Liver (tissue), 9 donors: ENCODE results near the gene JDP2. TPM values are rescaled to one million over a fixed set of nuclear protein-coding genes. Genes with fewer than 3 reads are reported as not detected.

Source experiments
- DNase-seq: peaks from one replicate; pipeline ENCODE4 v3.0.0-alpha.2; 2017; ENCODE audit warnings: low spot score
- H3K27ac ChIP-seq, 2 donors: one replicate each; pipeline ENCODE4 v1.7.0; 2013; ENCODE audit warnings: inconsistent platforms in 2 of 2, low read length in 2 of 2, control low read depth in 1 of 2, low read depth in 1 of 2, mild to moderate bottlenecking in 1 of 2
- H3K27me3 ChIP-seq, 4 donors: one replicate each; pipeline versions ENCODE4 v1.6.1 to v1.7.0; 2013; ENCODE audit warnings: low read length in 3 of 4, inconsistent platforms in 1 of 4, mild to moderate bottlenecking in 1 of 4, moderate library complexity in 1 of 4; ENCODE audit not compliant: control insufficient read depth in 4 of 4, insufficient read depth in 4 of 4
- H3K36me3 ChIP-seq, 4 donors: one replicate each; pipeline versions ENCODE4 v1.6.1 to v1.7.0; 2013; ENCODE audit warnings: low read length in 3 of 4, mild to moderate bottlenecking in 3 of 4, low read depth in 1 of 4, moderate library complexity in 1 of 4; ENCODE audit not compliant: control insufficient read depth in 4 of 4, insufficient read depth in 3 of 4
- H3K4me1 ChIP-seq, 4 donors: one replicate each; pipeline versions ENCODE4 v1.6.1 to v1.7.0; 2013; ENCODE audit warnings: low read length in 3 of 4, mild to moderate bottlenecking in 3 of 4, moderate library complexity in 1 of 4; ENCODE audit not compliant: control insufficient read depth in 4 of 4, insufficient read depth in 4 of 4
- H3K4me3 ChIP-seq, 3 donors: one replicate each; pipeline versions ENCODE4 v1.6.1 to v1.7.0; 2013; ENCODE audit warnings: low read length in 3 of 3, control low read depth in 1 of 3, low read depth in 1 of 3, mild to moderate bottlenecking in 1 of 3
- H3K9ac ChIP-seq, 2 donors: one replicate each; pipeline ENCODE4 v1.7.0; 2013; ENCODE audit warnings: low read length in 2 of 2, mild to moderate bottlenecking in 2 of 2, moderate library complexity in 2 of 2, control low read depth in 1 of 2, low read depth in 1 of 2
- H3K9me3 ChIP-seq, 4 donors: one replicate each; pipeline versions ENCODE4 v1.6.1 to v1.7.0; 2013; ENCODE audit warnings: low read length in 3 of 4; ENCODE audit not compliant: control insufficient read depth in 4 of 4
- ATF3 ChIP-seq: IDR thresholded peaks from 2 replicates; pipeline ENCODE4 v1.6.1; 2016; ENCODE audit warnings: antibody characterized with exemption
- EGR1 ChIP-seq, 2 donors: IDR thresholded peaks; 2 replicates each; pipeline ENCODE4 v1.6.1; 2016 to 2018; ENCODE audit warnings: antibody characterized with exemption in 2 of 2, low read depth in 2 of 2
- FOXA1 ChIP-seq: IDR thresholded peaks from 2 replicates; pipeline ENCODE4 v1.6.1; 2016; ENCODE audit warnings: antibody characterized with exemption
- FOXA2 ChIP-seq: IDR thresholded peaks from 2 replicates; pipeline ENCODE4 v1.6.1; 2016; ENCODE audit warnings: antibody characterized with exemption
- GABPA ChIP-seq, 2 donors: IDR thresholded peaks in 1 of 2; conservative IDR thresholded peaks in 1 of 2; 2 replicates each; pipeline ENCODE4 v1.6.1; 2016; ENCODE audit warnings: antibody characterized with exemption in 2 of 2, mild to moderate bottlenecking in 1 of 2, moderate library complexity in 1 of 2
- HNF4A ChIP-seq, 2 donors: conservative IDR thresholded peaks; 2 replicates each; pipeline ENCODE4 v1.6.1; 2016; ENCODE audit warnings: antibody characterized with exemption in 2 of 2, mild to moderate bottlenecking in 2 of 2
- HNF4G ChIP-seq: IDR thresholded peaks from 2 replicates; pipeline ENCODE4 v1.6.1; 2016; ENCODE audit warnings: antibody characterized with exemption
- MAX ChIP-seq: IDR thresholded peaks from 2 replicates; pipeline ENCODE4 v1.6.1; 2016; ENCODE audit warnings: antibody characterized with exemption
- NR2F2 ChIP-seq: IDR thresholded peaks from 2 replicates; pipeline ENCODE4 v1.6.1; 2016; ENCODE audit warnings: antibody characterized with exemption
- RAD21 ChIP-seq, 2 donors: IDR thresholded peaks; 2 replicates each; pipeline ENCODE4 v1.6.1; 2016; ENCODE audit warnings: antibody characterized with exemption in 2 of 2, mild to moderate bottlenecking in 2 of 2
- REST ChIP-seq: IDR thresholded peaks from 2 replicates; pipeline ENCODE4 v1.6.1; 2016; ENCODE audit warnings: antibody characterized with exemption, mild to moderate bottlenecking
- RXRA ChIP-seq, 2 donors: IDR thresholded peaks; 2 replicates each; pipeline ENCODE4 v1.6.1; 2017 to 2018; ENCODE audit warnings: antibody characterized with exemption in 2 of 2, mild to moderate bottlenecking in 1 of 2
- SP1 ChIP-seq: IDR thresholded peaks from 2 replicates; pipeline ENCODE4 v1.6.1; 2018; ENCODE audit warnings: antibody characterized with exemption, mild to moderate bottlenecking
- TAF1 ChIP-seq: conservative IDR thresholded peaks from 2 replicates; pipeline ENCODE4 v1.6.1; 2016; ENCODE audit warnings: antibody characterized with exemption, mild to moderate bottlenecking
- YY1 ChIP-seq: IDR thresholded peaks from 2 replicates; pipeline ENCODE4 v1.6.1; 2016; ENCODE audit warnings: antibody characterized with exemption, mild to moderate bottlenecking
- ZBTB33 ChIP-seq: IDR thresholded peaks from 2 replicates; pipeline ENCODE4 v1.6.1; 2016; ENCODE audit warnings: antibody characterized with exemption
- WGBS: extraction: QIAGEN DNeasy Blood & Tissue Kit; methylation state at CpG from one replicate; pipeline ENCODE4 v1.1.7; 2013; 5-methylcytosine and 5-hydroxymethylcytosine counted together
- polyA plus RNA-seq, 2 donors: library from polyadenylated mRNA; stranded (reverse) in 1 of 2; unstranded in 1 of 2; fragments of 200-250 nt in 1 of 2; fragments of >200 nt in 1 of 2; fragmentation: Nextera tagmentation in 1 of 2; extraction: Ambion mirVana in 1 of 2; gene quantifications; one replicate each; pipeline versions ENCODE4 v1.2.1 to v1.2.3, GENCODE V29; 2013 to 2015
- total RNA-seq, 2 donors: library from RNA; depleted of rRNA; stranded (reverse); fragments of >200 nt; gene quantifications; one replicate each; pipeline ENCODE4 v1.2.3, GENCODE V29; 2014
- donor health status: healthy.
- donor health status: healthy.
- donor health status: healthy.
- donor health status: healthy.
- donor health status: healthy.

JDP2 gene
- total and polyA plus RNA-seq, 4 donors: 2.4 to 14.6 (median 8.7) TPM

- TF ChIP-seq RAD21 (IDR thresholded peaks at IDR 0.05) (no peak), TAF1 (no peak), HNF4A (conservative IDR thresholded peaks at IDR 0.05) (no peak)
These were observed 14.8 kb downstream of the JDP2 start (continued) for GRCh38 chr14:75442642-75443041.

GRCh38 chr14:75443203-75443969 is 15.6 kb downstream of the JDP2 start:
- H3K4me1 ChIP-seq: peaks cover 0 to 23% (median 14%) of the 10 kb centered on the region in 4 donors
- TF ChIP-seq REST (no peak), HNF4A (conservative IDR thresholded peaks at IDR 0.05) (no peak), RXRA (IDR thresholded peaks at IDR 0.05) (no peak), ZBTB33 (no peak), YY1 (no peak), HNF4G (no peak), FOXA2 (no peak), NR2F2 (no peak), GABPA (IDR thresholded peaks at IDR 0.05 in 1 of 2, conservative IDR thresholded peaks at IDR 0.05 in 1 of 2) (no peak), FOXA1 (no peak), SP1 (no peak)
- no peak overlapping the region for H3K9ac ChIP-seq
- no peaks in the 10 kb centered on the region for H3K27me3 ChIP-seq
- H3K36me3 ChIP-seq: peaks cover 0 to 14% (median 6%) of the 10 kb centered on the region in 4 donors
- DNase-seq: no peak
- no peak overlapping the region for H3K27ac ChIP-seq
- H3K9me3 ChIP-seq: no peaks in the 10 kb centered on the region
- 91% methylated on average over 7 of the region's 7 CpGs for WGBS
- no peak overlapping the region for H3K4me3 ChIP-seq

GRCh38 chr14:75445236-75445635 is 17.4 kb downstream of the JDP2 start:
- no peak for DNase-seq
- no peak for TF ChIP-seq GABPA (IDR thresholded peaks at IDR 0.05 in 1 of 2, conservative IDR thresholded peaks at IDR 0.05 in 1 of 2)
- no peak for TF ChIP-seq SP1
- no peak for TF ChIP-seq ATF3
- TF ChIP-seq NR2F2: no peak
- TF ChIP-seq TAF1: no peak
- TF ChIP-seq FOXA2: no peak
- TF ChIP-seq MAX: no peak
- TF ChIP-seq HNF4A (conservative IDR thresholded peaks at IDR 0.05): no peak
- TF ChIP-seq EGR1 (IDR thresholded peaks at IDR 0.05; ENCODE audit: low read depth in 2 of 2): no peak
- no peak for TF ChIP-seq FOXA1
- TF ChIP-seq YY1: no peak
- H3K4me3 ChIP-seq: no peak overlapping the region
- H3K27ac ChIP-seq: no peak overlapping the region
- peaks cover 3 to 35% (median 30%) of the 10 kb centered on the region in 4 donors for H3K4me1 ChIP-seq
- WGBS: 97% methylated on average over 6 of the region's 6 CpGs
- H3K9me3 ChIP-seq: no peaks in the 10 kb centered on the region
- H3K36me3 ChIP-seq: peaks cover 0 to 3% (median 1%) of the 10 kb centered on the region in 4 donors
- H3K9ac ChIP-seq: no peak overlapping the region
- H3K27me3 ChIP-seq: no peaks in the 10 kb centered on the region
